ENCODE results near the gene PRMT2. TPM values are rescaled to one million over a fixed set of nuclear protein-coding genes. Genes with fewer than 3 reads are reported as not detected.

PRMT2 gene
- total RNA-seq, 1 donor from 2014 or later: 84.6 TPM

DNA sequence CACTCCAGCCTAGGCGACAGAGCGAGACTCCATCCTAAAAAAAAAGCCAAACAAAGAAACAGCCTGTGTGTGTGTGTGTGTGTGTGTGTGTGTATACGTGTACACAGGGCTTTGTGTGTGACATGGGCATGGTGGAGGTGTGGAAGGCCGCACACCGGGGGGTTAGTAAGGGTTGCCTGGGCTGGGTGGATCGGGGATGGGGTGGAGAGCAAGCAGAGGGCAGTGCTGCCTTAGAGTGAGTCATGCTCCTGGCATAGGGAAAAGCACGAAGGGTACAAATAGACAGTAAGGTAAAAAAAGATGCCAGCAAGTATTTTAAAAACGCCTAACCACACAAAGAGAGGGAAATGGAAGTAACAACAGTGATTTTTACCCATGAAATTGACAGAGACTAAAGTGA lies 6.2 kb downstream of the PRMT2 start:
- DNase-seq (ENCODE audit: low spot score): no peak

DNA sequence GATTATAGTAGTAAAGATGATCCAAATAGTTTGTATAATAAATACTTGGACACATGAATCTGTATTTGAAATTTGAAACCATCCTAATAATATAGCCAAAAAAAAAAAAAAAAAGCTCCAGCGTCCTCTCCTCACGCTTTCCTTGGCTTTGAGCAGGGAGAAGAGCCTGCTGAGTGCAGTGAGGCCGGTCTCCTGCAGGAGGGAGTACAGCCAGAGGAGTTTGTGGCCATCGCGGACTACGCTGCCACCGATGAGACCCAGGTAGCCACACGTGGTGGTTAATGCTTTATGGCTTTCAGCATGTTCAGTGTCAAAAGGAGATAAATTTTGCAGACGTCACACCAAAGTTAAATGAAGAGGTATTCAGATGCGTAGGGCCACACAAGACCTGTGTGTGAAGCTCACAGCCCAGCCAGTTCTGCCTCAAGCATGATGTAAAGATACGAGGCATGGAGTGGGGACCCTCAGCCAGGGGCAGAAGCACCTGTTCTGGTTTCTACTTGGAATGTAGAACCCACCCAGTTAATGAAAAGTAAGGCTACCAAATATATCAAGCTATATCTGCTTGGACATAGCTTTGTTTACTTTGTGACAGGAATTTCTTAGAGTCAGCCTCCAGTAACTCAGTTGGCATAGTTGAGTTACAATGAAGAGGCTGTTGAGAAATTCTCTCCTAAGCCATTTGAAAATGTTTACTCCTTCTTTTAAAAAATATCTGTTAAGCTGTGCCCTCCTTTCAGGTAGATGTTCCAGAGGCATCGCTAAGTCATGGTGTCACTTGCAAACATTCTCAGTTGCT lies 8.1 kb downstream of the PRMT2 start:
- no peak for DNase-seq (ENCODE audit: low spot score)

DNA sequence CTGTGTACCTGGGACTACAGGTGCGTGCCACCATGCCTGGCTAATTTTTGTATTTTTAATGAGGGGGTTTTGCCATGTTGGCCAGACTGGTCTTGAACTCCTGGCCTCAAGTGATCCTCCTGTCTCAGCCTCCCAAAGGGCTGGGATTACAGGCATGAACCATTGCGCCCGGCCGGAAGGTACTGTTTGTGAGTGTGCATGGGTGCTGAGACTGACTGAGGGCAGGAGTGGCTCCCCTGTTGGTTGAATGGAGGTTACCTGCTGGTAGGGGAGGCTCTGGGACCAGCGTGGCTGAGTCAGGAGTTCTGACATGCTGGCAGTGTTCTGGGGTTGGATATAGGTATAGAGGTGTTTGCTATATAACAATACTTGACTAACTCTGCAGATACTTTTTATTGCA lies 10.4 kb downstream of the PRMT2 start:
- DNase-seq (ENCODE audit: low spot score): no peak

DNA sequence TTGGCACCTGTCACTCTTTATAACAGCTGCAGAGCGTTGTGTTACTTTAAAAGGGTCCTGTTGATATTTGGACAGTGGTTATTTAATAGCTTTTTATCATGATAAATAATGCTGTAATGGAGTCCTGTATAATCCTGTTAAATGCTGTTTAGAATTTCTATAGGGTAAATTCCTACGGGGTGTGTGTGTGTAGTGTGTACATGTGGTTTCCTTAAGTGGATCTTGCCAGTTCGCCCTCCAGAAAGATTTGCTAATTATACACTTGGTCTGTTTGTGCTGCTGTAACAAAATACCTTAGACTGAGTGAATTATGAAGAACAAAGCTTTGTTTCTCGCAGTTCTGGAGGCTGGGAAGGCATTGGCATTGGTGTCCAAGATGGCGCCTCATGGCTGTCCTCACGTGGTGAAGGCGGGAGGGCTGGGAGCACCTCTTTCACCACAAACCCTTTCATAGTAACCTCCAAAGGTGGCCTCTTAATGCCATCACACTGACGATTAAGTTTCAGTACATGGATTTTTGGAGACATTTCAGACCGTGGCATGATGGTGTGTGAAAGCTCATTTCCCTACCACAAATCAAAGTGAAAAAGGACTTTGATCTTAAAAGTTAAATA lies 11.2 kb downstream of the PRMT2 start:
- no peak for DNase-seq (ENCODE audit: low spot score)

DNA sequence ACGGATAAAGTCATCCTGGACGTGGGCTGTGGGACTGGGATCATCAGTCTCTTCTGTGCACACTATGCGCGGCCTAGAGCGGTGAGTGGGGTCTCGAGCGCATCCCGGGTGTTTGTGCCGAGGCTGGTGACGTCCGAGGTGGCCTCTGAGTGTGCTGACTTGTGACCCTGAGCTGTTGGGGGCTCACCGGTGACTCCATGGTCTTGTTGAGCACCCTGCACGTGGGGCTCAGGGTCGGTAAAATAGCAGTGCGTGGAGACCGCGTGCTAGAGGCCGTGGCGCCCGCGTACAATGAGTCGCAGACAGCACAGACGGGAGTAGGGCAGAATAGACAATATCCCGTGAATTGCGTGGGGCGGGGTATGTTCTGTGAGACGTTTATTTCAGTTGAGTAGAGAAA lies 13.1 kb downstream of the PRMT2 start:
- DNase-seq (ENCODE audit: low spot score): no peak

DNA sequence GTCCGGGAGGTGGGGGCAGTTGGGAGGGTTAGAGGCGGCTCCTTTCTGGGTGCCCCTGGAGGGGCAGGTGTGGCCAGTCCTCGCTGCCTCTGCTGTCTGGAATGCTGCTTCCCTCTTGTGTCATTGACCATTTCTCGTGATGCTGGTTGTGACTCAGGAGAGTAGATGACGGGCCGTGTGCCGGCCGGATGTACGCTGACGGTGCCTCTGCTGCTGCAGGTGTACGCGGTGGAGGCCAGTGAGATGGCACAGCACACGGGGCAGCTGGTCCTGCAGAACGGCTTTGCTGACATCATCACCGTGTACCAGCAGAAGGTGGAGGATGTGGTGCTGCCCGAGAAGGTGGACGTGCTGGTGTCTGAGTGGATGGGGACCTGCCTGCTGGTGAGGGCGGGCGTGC lies 13.9 kb downstream of the PRMT2 start:
- DNase-seq (ENCODE audit: low spot score): no peak

DNA sequence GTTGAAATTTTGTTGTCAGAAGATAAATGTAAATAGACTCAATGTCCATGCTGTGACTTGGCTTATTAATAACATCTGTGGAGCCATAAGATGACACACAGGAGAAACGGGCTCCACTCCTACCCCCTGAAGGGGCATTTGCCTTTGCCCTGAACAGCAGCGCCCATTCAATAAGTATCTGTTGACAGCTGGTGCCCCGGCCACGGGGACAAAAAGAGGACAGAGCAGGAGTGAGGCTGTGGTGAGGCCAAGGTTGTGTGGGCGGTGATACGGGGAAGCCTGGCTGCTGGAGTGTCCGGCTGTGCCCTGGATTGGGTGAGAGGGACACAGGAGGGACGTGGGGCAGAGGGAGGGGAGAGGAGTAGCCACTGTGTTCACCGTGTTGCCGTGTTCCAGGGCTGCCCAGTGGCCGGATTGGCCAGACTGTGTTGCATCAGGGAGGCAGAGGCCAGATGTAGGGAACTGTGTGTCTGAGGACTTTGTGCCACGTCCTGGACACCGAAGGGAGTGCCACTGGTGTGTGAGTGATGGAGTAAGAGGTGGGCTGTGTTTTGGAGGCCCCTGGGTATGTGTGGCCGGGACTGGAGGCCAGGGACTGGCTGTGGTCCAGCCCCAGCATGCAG lies 15.1 kb downstream of the PRMT2 start:
- no peak for DNase-seq (ENCODE audit: low spot score)

DNA sequence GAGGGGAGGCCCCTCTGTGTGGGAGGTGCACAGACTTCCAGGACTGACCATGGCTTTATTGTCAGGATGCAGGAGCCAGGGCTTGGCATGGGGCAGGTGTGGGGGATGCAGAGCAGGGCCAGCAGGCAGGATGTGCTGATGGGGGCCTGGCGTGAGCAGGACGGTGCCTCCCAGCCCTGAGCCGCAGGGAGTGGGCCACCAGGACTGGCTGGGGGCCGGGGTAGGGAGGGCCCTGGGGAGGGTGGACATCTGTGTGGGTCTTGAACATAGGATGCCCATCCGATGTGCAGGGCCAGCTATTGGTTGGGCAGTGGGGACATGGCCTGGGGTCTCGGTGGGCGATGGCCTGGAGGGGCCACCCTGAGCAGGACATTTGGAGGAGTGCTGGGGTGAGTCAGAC lies 15.6 kb downstream of the PRMT2 start:
- DNase-seq (ENCODE audit: low spot score): no peak

DNA sequence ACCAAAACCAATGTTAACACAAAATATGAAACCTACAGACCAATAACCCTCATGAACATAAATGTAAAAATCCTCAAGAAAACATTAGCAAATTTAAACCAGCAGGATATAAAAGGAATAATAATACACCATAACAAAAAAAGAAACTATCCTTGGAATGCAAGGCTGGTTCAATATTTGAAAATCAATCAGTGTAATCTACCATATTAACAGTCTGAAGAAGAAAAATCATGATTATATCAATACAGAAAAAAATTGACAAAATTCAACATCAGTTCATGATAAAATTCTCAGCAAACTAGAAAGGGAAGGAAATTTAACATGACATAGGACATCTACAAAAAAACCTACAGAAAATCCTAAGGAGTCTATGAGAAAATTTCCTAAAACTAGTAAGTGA lies 19.8 kb downstream of the PRMT2 start:
- no peak for DNase-seq (ENCODE audit: low spot score)

DNA sequence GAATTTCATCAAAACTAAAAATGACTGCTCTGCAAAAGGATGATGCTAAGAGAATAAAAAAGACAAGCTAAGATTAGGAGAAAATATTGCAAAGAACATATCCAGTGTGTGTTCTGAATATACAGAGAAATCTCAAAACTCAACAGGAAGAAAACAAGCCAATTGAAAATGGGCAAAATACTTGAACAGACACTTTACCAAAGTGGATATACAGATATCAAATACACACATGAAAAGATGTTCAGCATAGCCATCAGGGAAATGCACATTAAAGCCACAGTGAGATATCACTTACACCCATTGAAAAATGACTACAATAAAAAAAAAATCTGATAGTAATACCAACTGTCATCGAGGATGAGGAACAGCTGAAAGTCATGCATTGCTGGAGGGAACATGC lies 21.3 kb downstream of the PRMT2 start:
- DNase-seq (ENCODE audit: low spot score): no peak

DNA sequence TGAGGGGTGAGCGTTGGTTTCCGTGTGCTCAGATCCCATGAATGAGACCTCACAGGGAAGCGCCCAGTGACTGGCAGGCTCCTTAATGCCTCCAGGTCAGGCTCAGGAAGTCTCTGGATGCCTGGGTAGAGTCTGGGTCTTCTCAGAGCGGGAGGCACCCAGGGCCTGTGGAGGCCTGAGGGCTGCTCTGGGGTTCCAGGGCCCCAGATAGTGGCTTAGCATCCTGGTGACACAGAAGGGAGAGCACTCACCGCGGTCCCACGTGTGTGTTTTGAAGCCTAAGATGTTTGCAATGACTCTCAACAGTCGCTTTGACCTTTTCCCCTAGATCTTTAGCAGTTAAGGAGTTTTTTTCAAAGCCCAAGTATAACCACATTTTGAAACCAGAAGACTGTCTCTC lies 25.0 kb downstream of the PRMT2 start:
- no peak for DNase-seq (ENCODE audit: low spot score)

DNA sequence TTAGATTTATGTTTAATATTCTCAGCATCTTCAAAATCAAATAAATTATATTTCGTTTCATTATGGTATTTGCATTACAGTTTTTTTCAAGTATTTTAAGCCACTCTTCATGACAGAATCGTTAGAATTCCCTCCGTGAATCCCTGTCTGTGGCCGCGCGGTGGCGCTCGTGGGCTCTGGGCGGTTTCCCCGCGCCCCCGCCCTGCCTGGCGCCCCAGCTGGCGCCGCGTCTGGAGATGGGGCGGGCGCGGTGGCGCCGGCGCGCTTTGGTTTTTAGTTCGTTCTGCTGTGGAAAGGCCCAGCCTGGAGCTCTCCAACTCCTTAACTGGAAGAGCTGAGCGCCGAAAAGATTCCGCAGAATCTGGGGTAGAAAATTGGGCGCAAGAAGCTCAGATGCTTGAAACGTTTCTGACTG lies 25.7 kb downstream of the PRMT2 start:
- DNase-seq (ENCODE audit: low spot score): no peak

DNA sequence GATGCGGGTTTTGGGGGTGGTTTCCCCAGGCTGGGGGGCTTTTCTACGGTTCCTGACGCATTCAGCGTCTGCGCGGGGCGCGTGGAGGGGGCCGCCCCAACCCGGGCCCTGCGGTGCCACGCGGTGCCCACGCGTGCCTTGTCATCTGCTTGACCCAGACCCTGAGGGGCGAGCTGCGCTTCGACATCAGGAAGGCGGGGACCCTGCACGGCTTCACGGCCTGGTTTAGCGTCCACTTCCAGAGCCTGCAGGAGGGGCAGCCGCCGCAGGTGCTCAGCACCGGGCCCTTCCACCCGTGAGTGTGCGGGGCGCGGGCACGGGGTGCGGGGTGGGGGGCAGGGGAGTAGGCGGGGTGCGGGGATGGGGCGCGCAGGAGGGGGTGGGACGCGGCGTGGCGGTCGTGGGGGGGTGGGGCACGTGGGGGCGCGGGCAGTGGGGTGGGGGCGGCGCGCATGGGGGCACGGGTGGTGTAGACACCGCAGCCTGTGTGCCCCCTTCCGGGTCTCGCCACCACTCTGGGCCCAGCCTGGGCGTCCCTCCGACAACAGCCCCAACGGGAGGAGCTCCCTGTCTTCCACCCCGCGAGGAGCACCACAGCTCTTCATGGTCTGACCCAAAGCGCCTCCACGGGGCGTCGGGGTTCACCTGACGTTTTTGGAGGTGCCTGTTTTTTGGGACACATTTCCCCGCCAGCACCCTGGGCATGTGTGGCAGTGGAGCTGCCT lies 26.3 kb downstream of the PRMT2 start:
- DNase-seq (ENCODE audit: low spot score): no peak

DNA sequence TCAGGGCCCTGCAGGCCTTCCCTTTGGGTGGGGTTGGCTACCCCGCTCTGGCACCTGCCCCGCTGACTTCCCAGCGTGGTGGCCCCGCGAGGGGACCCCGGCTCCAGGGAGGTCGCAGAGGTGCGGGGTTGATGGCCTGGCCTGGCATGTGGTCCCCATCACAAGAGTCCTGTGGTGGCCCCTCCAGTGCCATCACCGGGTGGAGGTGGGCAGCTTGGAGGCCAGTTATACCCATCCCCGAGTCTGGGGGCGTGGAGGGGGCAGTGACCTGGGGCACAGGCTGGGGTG lies 26.8 kb downstream of the PRMT2 start:
- no peak for DNase-seq (ENCODE audit: low spot score)

DNA sequence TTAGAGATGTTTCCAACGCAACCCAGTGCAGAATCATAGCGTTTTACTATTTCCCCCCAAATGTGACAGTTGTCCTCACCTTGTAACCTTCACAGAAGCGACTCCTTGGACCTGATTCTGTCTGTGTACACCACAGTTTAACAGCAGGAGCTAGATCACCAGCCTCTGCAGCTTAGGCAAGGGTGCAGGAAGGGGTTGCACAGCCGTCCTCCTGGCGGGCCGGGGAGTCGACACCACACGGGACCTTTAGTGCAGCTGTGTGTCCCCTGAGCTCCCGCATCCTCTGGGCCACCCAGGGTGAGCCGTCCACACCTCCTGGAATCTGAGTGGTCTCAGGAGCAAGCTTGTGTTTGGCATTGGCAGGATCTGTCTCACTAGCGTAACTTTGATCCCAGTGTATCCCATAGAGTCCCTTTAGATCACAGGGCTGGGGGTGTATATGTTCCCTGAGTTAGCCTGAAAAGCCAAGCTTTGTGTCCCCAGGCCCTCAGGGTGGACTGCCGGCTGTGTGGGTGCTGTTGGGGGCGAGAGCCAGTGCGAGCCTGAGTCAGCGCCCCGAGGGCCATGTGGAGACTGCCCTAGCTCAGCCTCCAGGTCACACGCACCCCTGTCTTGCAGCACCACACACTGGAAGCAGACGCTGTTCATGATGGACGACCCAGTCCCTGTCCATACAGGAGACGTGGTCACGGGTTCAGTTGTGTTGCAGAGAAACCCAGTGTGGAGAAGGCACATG lies 27.5 kb downstream of the PRMT2 start:
- DNase-seq (ENCODE audit: low spot score): no peak

DNA sequence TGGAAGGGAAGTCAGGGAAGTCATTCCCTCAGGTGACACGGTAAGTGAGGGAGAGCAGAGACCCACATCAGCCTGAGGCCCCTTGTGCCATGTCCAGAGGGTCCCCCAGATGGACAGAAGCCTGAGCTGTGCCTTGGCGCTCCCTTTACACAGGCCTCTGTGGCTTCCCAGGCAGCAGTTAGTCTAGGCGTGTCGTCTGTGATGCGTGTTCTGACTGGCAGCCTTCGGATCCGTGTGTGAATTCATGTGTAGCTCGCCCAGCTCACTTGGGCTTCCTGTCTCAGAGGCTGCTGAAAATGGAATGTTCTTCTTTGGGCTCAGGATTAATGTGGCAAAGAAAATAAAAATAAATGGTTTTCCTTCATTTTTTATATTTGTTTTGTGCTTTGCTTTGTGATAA lies 28.3 kb downstream of the PRMT2 start:
- no peak for DNase-seq (ENCODE audit: low spot score)

DNA sequence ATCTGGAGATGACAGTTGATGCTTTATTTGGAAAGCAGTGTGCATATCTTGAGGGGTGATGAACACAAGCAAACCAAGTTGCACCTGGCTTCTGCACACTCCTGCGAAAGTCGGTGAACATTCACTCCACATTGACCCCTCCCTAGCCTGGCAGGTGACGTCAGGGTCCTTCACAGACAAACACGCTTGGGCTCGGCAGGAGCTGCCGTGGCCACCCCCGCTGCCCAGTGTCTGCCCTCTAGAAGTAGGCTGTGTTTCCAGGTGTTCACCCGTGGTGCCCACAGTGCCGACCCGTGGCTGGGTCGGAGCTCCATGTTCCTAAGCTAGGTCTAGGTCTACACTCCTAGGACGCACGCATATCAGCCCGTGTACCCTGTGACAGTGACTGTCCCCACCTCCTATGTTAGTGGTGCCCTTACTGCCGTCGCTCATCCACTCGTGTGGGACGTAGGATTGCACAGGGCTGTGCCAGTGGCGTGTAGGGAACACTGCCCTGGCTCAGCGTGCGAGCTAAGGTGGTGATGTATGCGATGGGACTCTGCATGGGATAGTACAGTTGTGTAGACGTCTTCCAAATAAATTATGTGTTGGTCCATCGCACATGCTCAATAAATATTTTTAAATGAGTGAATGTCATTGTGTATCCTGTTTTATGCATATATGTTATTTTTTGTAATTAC lies 29.0 kb downstream of the PRMT2 start:
- no peak for DNase-seq (ENCODE audit: low spot score)

DNA sequence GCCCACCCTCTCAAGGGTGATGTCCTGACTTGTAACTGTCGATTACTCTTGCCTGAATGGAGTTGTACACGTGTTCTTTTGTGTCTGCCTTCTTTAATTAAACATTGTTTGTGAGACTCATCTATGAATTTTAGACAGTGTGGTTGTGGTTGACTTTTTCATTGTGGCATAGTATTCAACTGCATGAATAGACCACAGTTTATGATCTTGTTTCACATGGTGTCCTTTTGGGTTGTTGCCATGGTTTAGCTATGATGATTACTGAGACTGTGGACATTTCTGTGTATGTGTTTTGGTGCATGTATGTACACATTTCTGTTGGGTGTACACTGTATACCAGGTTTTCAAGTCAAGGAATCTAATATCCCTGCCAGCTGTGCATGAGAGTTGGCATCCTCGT lies 30.1 kb downstream of the PRMT2 start:
- no peak for DNase-seq (ENCODE audit: low spot score)

DNA sequence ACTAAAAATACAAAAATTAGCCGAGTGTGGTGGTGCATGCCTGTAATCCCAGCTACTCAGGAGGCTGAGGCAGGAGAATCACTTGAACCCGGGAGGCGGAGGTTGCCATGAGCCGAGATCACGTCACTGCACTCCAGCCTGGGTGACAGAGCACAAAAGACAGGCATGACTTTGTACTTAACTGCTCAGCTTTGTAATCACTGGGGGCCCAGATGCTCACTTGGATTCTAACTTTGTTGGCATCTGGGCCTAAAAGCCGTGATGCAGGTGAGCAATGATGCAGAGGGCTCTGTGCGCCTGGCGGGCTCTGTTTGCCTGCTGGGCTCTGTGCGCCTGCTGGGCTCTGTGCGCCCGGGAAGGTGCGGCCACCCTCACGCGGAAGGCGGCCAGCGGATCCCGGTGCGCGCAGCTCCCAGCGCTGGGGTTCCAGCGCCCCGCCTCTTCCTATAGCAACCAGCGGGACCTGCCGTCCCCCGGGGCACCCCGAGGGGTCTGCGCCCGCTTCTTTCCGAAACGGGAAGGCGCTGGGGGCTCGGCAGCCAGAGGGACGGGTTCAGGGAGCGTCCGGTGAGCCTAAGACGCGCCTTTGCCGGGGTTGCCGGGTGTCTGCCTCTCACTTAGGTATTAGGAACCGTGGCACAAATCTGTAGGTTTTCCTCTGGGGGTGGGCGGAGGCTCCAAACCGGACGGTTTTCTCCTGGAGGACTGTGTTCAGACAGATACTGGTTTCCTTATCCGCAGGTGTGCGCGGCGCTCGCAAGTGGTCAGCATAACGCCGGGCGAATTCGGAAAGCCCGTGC lies 31.7 kb downstream of the PRMT2 start:
- no peak for DNase-seq (ENCODE audit: low spot score)

DNA sequence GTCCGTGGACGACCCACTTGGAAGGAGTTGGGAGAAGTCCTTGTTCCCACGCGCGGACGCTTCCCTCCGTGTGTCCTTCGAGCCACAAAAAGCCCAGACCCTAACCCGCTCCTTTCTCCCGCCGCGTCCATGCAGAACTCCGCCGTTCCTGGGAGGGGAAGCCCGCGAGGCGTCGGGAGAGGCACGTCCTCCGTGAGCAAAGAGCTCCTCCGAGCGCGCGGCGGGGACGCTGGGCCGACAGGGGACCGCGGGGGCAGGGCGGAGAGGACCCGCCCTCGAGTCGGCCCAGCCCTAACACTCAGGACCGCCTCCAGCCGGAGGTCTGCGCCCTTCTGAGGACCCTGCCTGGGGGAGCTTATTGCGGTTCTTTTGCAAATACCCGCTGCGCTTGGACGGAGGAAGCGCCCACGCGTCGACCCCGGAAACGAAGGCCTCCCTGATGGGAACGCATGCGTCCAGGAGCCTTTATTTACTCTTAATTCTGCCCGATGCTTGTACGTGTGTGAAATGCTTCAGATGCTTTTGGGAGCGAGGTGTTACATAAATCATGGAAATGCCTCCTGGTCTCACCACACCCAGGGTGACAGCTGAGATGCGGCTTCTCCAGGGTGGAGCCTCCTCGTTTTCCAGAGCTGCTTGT lies 32.4 kb downstream of the PRMT2 start:
- no peak for DNase-seq (ENCODE audit: low spot score)
